Esophagus (tissue), 2 donors: ENCODE data around the gene EIF4E3. TPM values are rescaled to one million over a fixed set of nuclear protein-coding genes. Genes with fewer than 3 reads are reported as not detected.

Experiments
- H3K27ac ChIP-seq, 2 donors: one replicate each; pipeline ENCODE4 v1.5.1; 2013; ENCODE audit warnings: low read depth in 2 of 2, mild to moderate bottlenecking in 2 of 2, inconsistent platforms in 1 of 2, low read length in 1 of 2, moderate library complexity in 1 of 2
- H3K27me3 ChIP-seq, 2 donors: one replicate each; pipeline ENCODE4 v1.6.1; 2013; ENCODE audit warnings: low read length in 2 of 2, control low read depth in 1 of 2, mild to moderate bottlenecking in 1 of 2; ENCODE audit not compliant: insufficient read depth in 2 of 2, control insufficient read depth in 1 of 2
- H3K36me3 ChIP-seq, 2 donors: one replicate each; pipeline ENCODE4 v1.6.1; 2013; ENCODE audit warnings: low read length in 1 of 2; ENCODE audit not compliant: control insufficient read depth in 2 of 2, insufficient read depth in 2 of 2
- H3K4me1 ChIP-seq, 2 donors: one replicate each; pipeline ENCODE4 v1.6.1; 2013; ENCODE audit warnings: low read length in 1 of 2; ENCODE audit not compliant: control insufficient read depth in 2 of 2, insufficient read depth in 2 of 2
- H3K4me3 ChIP-seq, 2 donors: one replicate each; pipeline ENCODE4 v1.5.1; 2013; ENCODE audit warnings: low read length in 2 of 2, mild to moderate bottlenecking in 2 of 2, low read depth in 1 of 2, moderate library complexity in 1 of 2
- H3K9me3 ChIP-seq, 2 donors: one replicate each; pipeline ENCODE4 v1.6.1; 2013; ENCODE audit warnings: mild to moderate bottlenecking in 2 of 2, low read depth in 1 of 2, low read length in 1 of 2, moderate library complexity in 1 of 2; ENCODE audit not compliant: control insufficient read depth in 2 of 2, insufficient read depth in 1 of 2
- WGBS, 2 donors: extraction: QIAGEN DNeasy Blood & Tissue Kit; methylation state at CpG; one replicate each; pipeline ENCODE4 v1.1.7; 2013; 5-methylcytosine and 5-hydroxymethylcytosine counted together
- polyA plus RNA-seq, 2 donors: library from polyadenylated mRNA; stranded (reverse); fragments of 200-250 nt; gene quantifications; one replicate each; pipeline ENCODE4 v1.2.3, GENCODE V29; 2013
- donor health status: healthy with polysubstance abuse.
- donor health status: Bipolar disorder and iron deficiency.

The EIF4E3 gene
- polyA plus RNA-seq, 2 donors = 5.2 to 6.7 TPM

GRCh38 chr3:71710906-71711494, 14.2 kb downstream of the EIF4E3 start:
- H3K27ac ChIP-seq = no peak overlapping the region
- no peaks in the 10 kb centered on the region for H3K9me3 ChIP-seq
- peaks cover 0 to 3% of the 10 kb centered on the region in 2 donors for H3K36me3 ChIP-seq
- no peaks in the 10 kb centered on the region for H3K27me3 ChIP-seq
- no peak overlapping the region for H3K4me3 ChIP-seq
- no peaks in the 10 kb centered on the region for H3K4me1 ChIP-seq
- WGBS, 2 donors = 17 to 33% methylated on average over 1 of the region's 1 CpG

- no peaks in the 10 kb centered on the region for H3K9me3 ChIP-seq
- no peaks in the 10 kb centered on the region for H3K4me1 ChIP-seq
- no peak overlapping the region for H3K27ac ChIP-seq
- H3K27me3 ChIP-seq = no peaks in the 10 kb centered on the region
- H3K36me3 ChIP-seq = peaks cover 0 to 3% of the 10 kb centered on the region in 2 donors
- WGBS, 2 donors = 83 to 88% methylated on average over 9 of the region's 9 CpGs
- no peak overlapping the region for H3K4me3 ChIP-seq
Measured at GRCh38 chr3:71709908-71710511, 15.2 kb downstream of the EIF4E3 start.

- Histone ChIP-seq H3K9me3 (no peaks in the 10 kb centered on the region), H3K36me3 (peaks cover 0 to 3% of the 10 kb centered on the region in 2 donors), H3K27ac (no peak overlapping the region), H3K27me3 (no peaks in the 10 kb centered on the region), H3K4me1 (no peaks in the 10 kb centered on the region), H3K4me3 (no peak overlapping the region)
- 72 to 79% methylated on average over 7 of the region's 7 CpGs for WGBS, 2 donors
Measured at GRCh38 chr3:71708476-71709105, 16.6 kb downstream of the EIF4E3 start.

- Histone ChIP-seq H3K4me1 (no peaks in the 10 kb centered on the region), H3K9me3 (no peaks in the 10 kb centered on the region), H3K27ac (no peak overlapping the region), H3K27me3 (no peaks in the 10 kb centered on the region), H3K4me3 (no peak overlapping the region), H3K36me3 (peaks cover 0 to 3% of the 10 kb centered on the region in 2 donors)
- 83 to 88% methylated on average over 5 of the region's 5 CpGs for WGBS, 2 donors
Measured at GRCh38 chr3:71707595-71707994, 17.6 kb downstream of the EIF4E3 start.

GRCh38 chr3:71705681-71706080, 19.5 kb downstream of the EIF4E3 start:
- Histone ChIP-seq H3K4me1 (no peaks in the 10 kb centered on the region), H3K36me3 (peaks cover 0 to 3% of the 10 kb centered on the region in 2 donors)
- WGBS, 2 donors = 93 to 94% methylated on average over 5 of the region's 5 CpGs

GRCh38 chr3:71704915-71705314, 20.3 kb downstream of the EIF4E3 start:
- Histone ChIP-seq H3K27ac (no peak overlapping the region), H3K9me3 (no peaks in the 10 kb centered on the region), H3K4me1 (no peaks in the 10 kb centered on the region), H3K27me3 (no peaks in the 10 kb centered on the region), H3K36me3 (peaks cover 0 to 2% of the 10 kb centered on the region in 2 donors), H3K4me3 (no peak overlapping the region)

More at GRCh38 chr3:71705681-71706080, 19.5 kb downstream of the EIF4E3 start:
- Histone ChIP-seq H3K27me3 (no peaks in the 10 kb centered on the region), H3K9me3 (no peaks in the 10 kb centered on the region), H3K4me3 (no peak overlapping the region), H3K27ac (no peak overlapping the region)

- Histone ChIP-seq H3K4me3 (no peak overlapping the region), H3K4me1 (no peaks in the 10 kb centered on the region), H3K36me3 (no peaks in the 10 kb centered on the region), H3K27ac (no peak overlapping the region), H3K9me3 (no peaks in the 10 kb centered on the region), H3K27me3 (no peaks in the 10 kb centered on the region)
- 50 to 64% methylated on average over 2 of the region's 2 CpGs for WGBS, 2 donors
Measured at GRCh38 chr3:71703797-71704196, 21.4 kb downstream of the EIF4E3 start.

GRCh38 chr3:71702131-71703024, 22.8 kb downstream of the EIF4E3 start:
- Histone ChIP-seq H3K27ac (no peak overlapping the region), H3K9me3 (no peaks in the 10 kb centered on the region)
- 68 to 76% methylated on average over 7 of the region's 7 CpGs for WGBS, 2 donors

GRCh38 chr3:71701251-71701762, 23.9 kb downstream of the EIF4E3 start:
- WGBS, 2 donors = 83 to 87% methylated on average over 3 of the region's 3 CpGs
- Histone ChIP-seq H3K4me3 (no peak overlapping the region), H3K4me1 (no peaks in the 10 kb centered on the region), H3K36me3 (peaks cover 0 to under 1% of the 10 kb centered on the region in 2 donors), H3K9me3 (no peaks in the 10 kb centered on the region), H3K27ac (no peak overlapping the region), H3K27me3 (no peaks in the 10 kb centered on the region)

More at GRCh38 chr3:71702131-71703024, 22.8 kb downstream of the EIF4E3 start:
- no peaks in the 10 kb centered on the region for H3K27me3 ChIP-seq
- no peaks in the 10 kb centered on the region for H3K4me1 ChIP-seq
- no peak overlapping the region for H3K4me3 ChIP-seq
- no peaks in the 10 kb centered on the region for H3K36me3 ChIP-seq
